PFSK-1 (cell line): Measurements from ENCODE around the gene FLT3.

ENCODE experiments used
- POLR2AphosphoS5 ChIP-seq: IDR thresholded peaks from 2 replicates; pipeline ENCODE4 v1.6.1; 2012; ENCODE audit warnings: low read depth, mild to moderate bottlenecking, control low read depth, low read length, moderate library complexity
- REST ChIP-seq, 2 experiments: IDR thresholded peaks; 2 replicates each; pipeline versions ENCODE4 v1.6.1 to v1.8.0; 2011 to 2012; ENCODE audit warnings: low read depth in 2 of 2, low read length in 2 of 2, control low read depth in 1 of 2, inconsistent platforms in 1 of 2, mild to moderate bottlenecking in 1 of 2, moderate library complexity in 1 of 2; ENCODE audit not compliant: insufficient read depth in 1 of 2
- SIN3A ChIP-seq: IDR thresholded peaks from 2 replicates; pipeline ENCODE4 v1.6.1; 2012; ENCODE audit warnings: mild to moderate bottlenecking, low read length, moderate library complexity, borderline replicate concordance; ENCODE audit not compliant: insufficient read depth
- TAF1 ChIP-seq: IDR thresholded peaks from 2 replicates; pipeline ENCODE4 v1.6.1; 2012; ENCODE audit warnings: low read length, control low read depth, borderline replicate concordance; ENCODE audit not compliant: insufficient read depth

GRCh38 chr13:27980280-27980998 lies 119.9 kb downstream of the FLT3 start:
- TF ChIP-seq TAF1 (no peak), POLR2AphosphoS5 (no peak), REST (IDR thresholded peaks at IDR 0.05; ENCODE audit: insufficient read depth in 1 of 2, low read depth in 2 of 2, low read length in 2 of 2) (no peak), SIN3A (no peak)
